Fibroblast of the conjunctiva (primary cell): ENCODE measurements around the gene CTCFL.

Experiments used
- DNase-seq: peaks from one replicate; pipeline ENCODE4 v3.0.0-alpha.2; 2010; ENCODE audit warnings: low read depth

Gene CTCFL

GRCh38 chr20:57559658-57560553, 35.0 kb upstream of the CTCFL start:
- no peak for DNase-seq

- DNase-seq = no peak
These were observed 34.3 kb upstream of the CTCFL start for GRCh38 chr20:57559289-57559634.

- DNase-seq = no peak
These were observed 33.8 kb upstream of the CTCFL start for GRCh38 chr20:57558614-57559288.

- no peak for DNase-seq
These were observed 33.1 kb upstream of the CTCFL start for GRCh38 chr20:57557926-57558613.

GRCh38 chr20:57556980-57557274, 32.0 kb upstream of the CTCFL start:
- no peak for DNase-seq

GRCh38 chr20:57555457-57556184, 30.7 kb upstream of the CTCFL start:
- no peak for DNase-seq

- no peak for DNase-seq
These were observed 28.6 kb upstream of the CTCFL start for GRCh38 chr20:57553376-57554018.

GRCh38 chr20:57552471-57552870, 27.5 kb upstream of the CTCFL start:
- no peak for DNase-seq

- no peak for DNase-seq
These were observed 23.5 kb upstream of the CTCFL start for GRCh38 chr20:57548177-57549058.

GRCh38 chr20:57546956-57547649, 22.2 kb upstream of the CTCFL start:
- no peak for DNase-seq

- no peak for DNase-seq
These were observed 21.2 kb upstream of the CTCFL start for GRCh38 chr20:57545927-57546662.

GRCh38 chr20:57544838-57545564, 20.1 kb upstream of the CTCFL start:
- no peak for DNase-seq

GRCh38 chr20:57543754-57544153, 18.8 kb upstream of the CTCFL start:
- DNase-seq = no peak

GRCh38 chr20:57540890-57541580, 16.1 kb upstream of the CTCFL start:
- no peak for DNase-seq

- no peak for DNase-seq
These were observed 14.9 kb upstream of the CTCFL start for GRCh38 chr20:57539889-57540288.

GRCh38 chr20:57537822-57538221, 12.9 kb upstream of the CTCFL start:
- DNase-seq = no peak

- DNase-seq = no peak
These were observed 12.1 kb upstream of the CTCFL start for GRCh38 chr20:57536771-57537724.
